ENCODE results near the gene ABLIM2.

GRCh38 chr4:7917669-7918068 lies 240.9 kb downstream of the ABLIM2 start:
- TF ChIP-seq CTCF (conservative IDR thresholded peaks at IDR 0.05), result no peak
- no peak for TF ChIP-seq ZFX (IDR thresholded peaks at IDR 0.05)

All from C4-2B (cell line).